Measurements from ENCODE around the gene ULBP2. TPM values are rescaled to one million over a fixed set of nuclear protein-coding genes. Genes with fewer than 3 reads are reported as not detected.
A peak's percentile ranks its signal among the peaks of the same experiment; 100 is the strongest.

The ULBP2 gene
- total and polyA plus RNA-seq, 2 of the 8 experiments (the other 6 are each of a cell fraction or from before 2014, with no cell fraction given): 0.05 TPM; not detected in 1

DNA sequence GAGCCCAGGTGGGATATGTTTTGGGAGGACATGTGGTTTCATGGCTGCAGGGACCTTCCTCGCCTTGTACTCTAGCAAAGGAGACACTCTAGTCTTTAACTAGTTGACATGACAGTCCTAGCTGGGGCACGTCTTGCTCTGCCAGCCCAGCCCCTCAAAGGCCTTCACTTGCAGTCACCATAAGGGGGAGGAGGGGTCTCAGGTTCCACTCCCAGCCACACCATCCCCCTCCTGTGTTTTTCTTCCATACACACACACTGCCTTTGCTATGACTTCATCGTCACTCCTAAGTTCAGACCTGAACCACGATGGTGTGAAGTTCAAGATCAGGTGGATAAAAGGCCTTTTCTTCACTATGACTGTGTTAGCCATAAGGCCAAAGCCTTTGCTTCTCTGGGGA, 35.4 kb downstream of the ULBP2 start:
- Histone ChIP-seq H4K20me1 (replicated peaks in 1 of 2; ENCODE audit: control insufficient read depth in 1 of 2, insufficient read depth in 2 of 2, low read length in 2 of 2) (peaks cover 0 to 3% of the 10 kb centered on the region in 2 experiments), H3K27ac (ENCODE audit: low read depth, low read length) (no peak overlapping the region), H4K91ac (replicated peaks; ENCODE audit: insufficient read length, low read length) (no peak overlapping the region), H3K56ac (replicated peaks; ENCODE audit: insufficient read length, low read depth, low read length) (no peak overlapping the region), H2AFZ (ENCODE audit: low read length) (no peak overlapping the region), H3K9me3 (ENCODE audit: insufficient read depth in 2 of 2, low read depth in 1 of 2, low read length in 1 of 2) (no peaks in the 10 kb centered on the region; a peak in 1 of 4 replicates), H4K8ac (ENCODE audit: extremely low read depth, insufficient read depth, low read length) (no peak overlapping the region), H3K9ac (replicated peaks in 1 of 4; ENCODE audit: extremely low read depth in 1 of 4, low read depth in 3 of 4, low read length in 3 of 4) (no peak overlapping the region), H2BK20ac (ENCODE audit: low read length) (no peak overlapping the region), H3K14ac (ENCODE audit: insufficient read length) (no peak overlapping the region), H3K23me2 (ENCODE audit: low read depth, low read length) (no peaks in the 10 kb centered on the region; the same call in 1 of the 2 replicates), H3K27me3 (replicated peaks in 1 of 4; ENCODE audit: control insufficient read depth in 3 of 4, extremely low read depth in 1 of 4, insufficient read depth in 3 of 4, low read length in 3 of 4) (peaks cover 9 to 55% (median 32%) of the 10 kb centered on the region in 4 experiments), H3K4me2 (ENCODE audit: insufficient read depth in 1 of 2, low read depth in 2 of 2, low read length in 2 of 2) (no peak overlapping the region), H3K23ac (ENCODE audit: insufficient read length) (no peak overlapping the region), H3K36me3 (ENCODE audit: control insufficient read depth in 2 of 4, insufficient read depth in 4 of 4, low read length in 3 of 4) (no peaks in the 10 kb centered on the region), H3K4me3 (ENCODE audit: extremely low read depth in 1 of 4, insufficient read depth in 2 of 4, low read depth in 3 of 4, low read length in 4 of 4) (no peak overlapping the region), H2BK120ac (replicated peaks; ENCODE audit: low read depth, low read length) (no peak overlapping the region), H2AK5ac (ENCODE audit: low read depth, low read length) (no peak overlapping the region), H4K5ac (ENCODE audit: insufficient read length, low read depth, low read length) (no peak overlapping the region), H3K4me1 (replicated peaks in 1 of 4; ENCODE audit: control insufficient read depth in 3 of 4, insufficient read depth in 4 of 4, low read length in 3 of 4) (no peaks in the 10 kb centered on the region), H2BK12ac (ENCODE audit: low read depth, low read length) (no peak overlapping the region), H2BK15ac (ENCODE audit: low read length) (no peak overlapping the region), H3K4ac (replicated peaks; ENCODE audit: insufficient read length, low read depth, low read length) (no peak overlapping the region), H3K18ac (ENCODE audit: extremely low read depth, low read length) (no peak overlapping the region), H2BK5ac (ENCODE audit: low read depth, low read length) (no peak overlapping the region), H3K79me1 (ENCODE audit: low read depth, low read length) (no peaks in the 10 kb centered on the region), H3K79me2 (ENCODE audit: control insufficient read depth in 1 of 2, insufficient read depth in 2 of 2, low read length in 2 of 2) (no peaks in the 10 kb centered on the region)
- DNase-seq (ENCODE audit: low read depth in 1 of 2, low spot score in 2 of 2) (peak in 1 of 2 experiments; percentile 33), FAIRE-seq (no peak)
- ChIA-PET CTCF (ENCODE audit: partially characterized antibody) (interaction anchor here (1.4 kb wide), 1 partner anchor 29 kb away, joined by 4 read pairs; no protein-coding TSS in a partner anchor), POLR2A (ENCODE audit: partially characterized antibody) (no interaction called here)
- no peak for TF ChIP-seq EP300 (IDR thresholded peaks at IDR 0.05; ENCODE audit: borderline replicate concordance in 1 of 2, low read depth in 2 of 2, low read length in 2 of 2)
- no peak for TF ChIP-seq SP1 (IDR thresholded peaks at IDR 0.05; ENCODE audit: low read depth, low read length)
- no peak for TF ChIP-seq SIN3A (conservative IDR thresholded peaks at IDR 0.05 in 1 of 2, IDR thresholded peaks at IDR 0.05 in 1 of 2; ENCODE audit: low read depth in 1 of 2, low read length in 2 of 2)
- no peak for TF ChIP-seq JUND (IDR thresholded peaks at IDR 0.05; ENCODE audit: low read length)
- TF ChIP-seq JUN (IDR thresholded peaks at IDR 0.05; ENCODE audit: low read depth, low read length): no peak
- no peak for TF ChIP-seq KDM4A (IDR thresholded peaks at IDR 0.05; ENCODE audit: low read depth, low read length, severe bottlenecking)
- no peak for TF ChIP-seq GTF2F1 (IDR thresholded peaks at IDR 0.05; ENCODE audit: borderline replicate concordance, low read depth, low read length)
- TF ChIP-seq CHD2 (IDR thresholded peaks at IDR 0.05; ENCODE audit: low read length): no peak
- TF ChIP-seq EZH2 (IDR thresholded peaks at IDR 0.05; ENCODE audit: low read depth, low read length, severe bottlenecking): no peak
- TF ChIP-seq POU5F1 (IDR thresholded peaks at IDR 0.05; ENCODE audit: low read depth, low read length): no peak
- TF ChIP-seq KDM5A (IDR thresholded peaks at IDR 0.05; ENCODE audit: low read length): no peak
- TF ChIP-seq BCL11A (IDR thresholded peaks at IDR 0.05; ENCODE audit: low read depth in 2 of 2, low read length in 2 of 2): no peak
- TF ChIP-seq RXRA (IDR thresholded peaks at IDR 0.05; ENCODE audit: insufficient read depth, low read depth, low read length): no peak
- WGBS, 2 experiments (ENCODE audit: extremely low coverage in 1 of 2, insufficient coverage in 1 of 2, insufficient read length in 1 of 2, insufficient replicate concordance in 2 of 2, low coverage in 1 of 2, low lambda C conversion rate in 2 of 2, missing lambda C conversion rate in 1 of 2): 81% methylated on average over 4 of the region's 4 CpGs; no CpG with 5 or more reads in 1 of the 2 experiments

All from H1 (cell line).